CD14-positive monocyte (primary cell): ENCODE results near the gene NANOGP8. TPM values are rescaled to one million over a fixed set of nuclear protein-coding genes. Genes with fewer than 3 reads are reported as not detected.

Experiments
- DNase-seq, 3 donors: peaks; one replicate each; pipeline ENCODE4 v3.0.0-alpha.2; 2011 to 2022
- H2AFZ ChIP-seq: 2 replicates; pipeline ENCODE4 v1.6.0; 2012; ENCODE audit warnings: mild to moderate bottlenecking, low read depth, low read length, inconsistent platforms; ENCODE audit not compliant: insufficient read depth, poor library complexity, severe bottlenecking
- H3K27ac ChIP-seq, 2 donors: 1 replicate in 1 of 2; 2 replicates in 1 of 2; pipeline ENCODE4 v1.5.1; 2012 to 2013; ENCODE audit warnings: low read length in 2 of 2, control low read depth in 1 of 2, inconsistent platforms in 1 of 2, low read depth in 1 of 2, mild to moderate bottlenecking in 1 of 2
- H3K27me3 ChIP-seq, 2 donors: one replicate each; pipeline versions ENCODE4 v1.6.0 to v1.6.1; 2011 to 2013; ENCODE audit warnings: low read length in 2 of 2; ENCODE audit not compliant: control insufficient read depth in 2 of 2, insufficient read depth in 2 of 2
- H3K36me3 ChIP-seq, 2 donors: replicated peaks in 1 of 2; 1 replicate in 1 of 2; 2 replicates in 1 of 2; pipeline versions ENCODE4 v1.5.1 to v1.6.1; 2012 to 2013; ENCODE audit warnings: low read length in 2 of 2, control low read depth in 1 of 2, inconsistent platforms in 1 of 2, mild to moderate bottlenecking in 1 of 2; ENCODE audit not compliant: insufficient read depth in 2 of 2, control insufficient read depth in 1 of 2
- H3K4me1 ChIP-seq, 2 donors: 1 replicate in 1 of 2; 2 replicates in 1 of 2; pipeline versions ENCODE4 v1.5.1 to v1.6.1; 2012 to 2013; ENCODE audit warnings: low read length in 2 of 2, control low read depth in 1 of 2, inconsistent platforms in 1 of 2, mild to moderate bottlenecking in 1 of 2, moderate library complexity in 1 of 2; ENCODE audit not compliant: insufficient read depth in 2 of 2, control insufficient read depth in 1 of 2
- H3K4me2 ChIP-seq: replicated peaks from 2 replicates; pipeline ENCODE3; 2012; ENCODE audit warnings: low read length, moderate library complexity, mild to moderate bottlenecking; ENCODE audit not compliant: poor library complexity, severe bottlenecking; ENCODE audit errors: extremely low read depth
- H3K4me3 ChIP-seq, 3 experiments: fragments of 200-600 bp in 1 of 3; sonication (generic) in 1 of 3; replicated peaks in 1 of 3; 1 replicate in 2 of 3; 2 replicates in 1 of 3; pipeline ENCODE4 v1.5.1; 2011 to 2013; ENCODE audit warnings: low read length in 3 of 3, mild to moderate bottlenecking in 3 of 3, control low read depth in 2 of 3, low read depth in 2 of 3, inconsistent platforms in 1 of 3, moderate library complexity in 1 of 3
- H3K79me2 ChIP-seq: 2 replicates; pipeline ENCODE4 v1.6.0; 2012; ENCODE audit warnings: mild to moderate bottlenecking, control low read depth, inconsistent platforms, low read length, moderate library complexity; ENCODE audit not compliant: insufficient read depth
- H3K9ac ChIP-seq: 2 replicates; pipeline ENCODE4 v1.6.0; 2017; ENCODE audit warnings: low read length, mild to moderate bottlenecking; ENCODE audit not compliant: insufficient read depth, poor library complexity, severe bottlenecking
- H3K9me3 ChIP-seq, 2 donors: replicated peaks in 1 of 2; 1 replicate in 1 of 2; 2 replicates in 1 of 2; pipeline versions ENCODE4 v1.5.1 to v1.6.1; 2012 to 2013; ENCODE audit warnings: low read length in 2 of 2, control low read depth in 1 of 2; ENCODE audit not compliant: control insufficient read depth in 1 of 2, insufficient read depth in 1 of 2
- H4K20me1 ChIP-seq: 2 replicates; pipeline ENCODE4 v1.6.0; 2012; ENCODE audit warnings: mild to moderate bottlenecking, low read length, control low read depth, moderate library complexity; ENCODE audit not compliant: insufficient read depth
- H3K27ac Mint-ChIP-seq, 7 donors: one replicate each; pipeline ENCODE4 v1.8.0; 2020; ENCODE audit warnings: mild to moderate bottlenecking in 7 of 7, mixed read lengths in 7 of 7, moderate library complexity in 6 of 7, inconsistent platforms in 2 of 7
- H3K27me3 Mint-ChIP-seq, 3 donors: one replicate each; pipeline ENCODE4 v1.8.0; 2021 to 2022; ENCODE audit warnings: low read depth in 3 of 3, mild to moderate bottlenecking in 3 of 3, mixed read lengths in 3 of 3, moderate library complexity in 3 of 3, inconsistent platforms in 1 of 3
- H3K36me3 Mint-ChIP-seq, 2 donors: one replicate each; pipeline ENCODE4 v1.8.0; 2020; ENCODE audit warnings: mixed read lengths in 2 of 2, inconsistent platforms in 1 of 2, mild to moderate bottlenecking in 1 of 2
- H3K4me1 Mint-ChIP-seq: one replicate; pipeline ENCODE4 v1.8.0; 2020; ENCODE audit warnings: mild to moderate bottlenecking, mixed read lengths
- H3K4me3 Mint-ChIP-seq, 2 donors: one replicate each; pipeline ENCODE4 v1.8.0; 2020; ENCODE audit warnings: mild to moderate bottlenecking in 2 of 2, mixed read lengths in 2 of 2, moderate library complexity in 1 of 2
- H3K9me3 Mint-ChIP-seq, 7 donors: one replicate each; pipeline ENCODE4 v1.8.0; 2020 to 2022; ENCODE audit warnings: mixed read lengths in 7 of 7, mild to moderate bottlenecking in 6 of 7, moderate library complexity in 6 of 7, inconsistent platforms in 2 of 7
- CTCF ChIP-seq: fragments of 200-600 bp; IDR thresholded peaks from one replicate; pipeline ENCODE4 v1.8.0; 2022; ENCODE audit warnings: antibody characterized with exemption, mild to moderate bottlenecking
- WGBS: methylation state at CpG from one replicate; pipeline ENCODE4 v1.1.5; 2013; ENCODE audit warnings: missing lambda C conversion rate; ENCODE audit not compliant: insufficient coverage; 5-methylcytosine and 5-hydroxymethylcytosine counted together
- intact Hi-C, 2 donors: fragments of 100-400 bp; cut with micrococcal nuclease; formaldehyde crosslinking; loops; one replicate each; pipeline versions ENCODE4 v1.15.0 to v1.15.1; 2023
- polyA plus RNA-seq, 3 donors: library from polyadenylated mRNA; depleted of rRNA in 1 of 3; unstranded in 2 of 3; stranded (reverse) in 1 of 3; fragments of 300-500 nt in 2 of 3; fragments of >200 nt in 1 of 3; fragmentation: Illumina TruSeq in 2 of 3; gene quantifications; 1 replicate in 2 of 3; 2 replicates in 1 of 3; pipeline ENCODE4 v1.2.3, GENCODE V29; 2012 to 2021

NANOGP8 gene
- polyA plus RNA-seq, 3 donors, result not detected

- TF ChIP-seq CTCF, result no peak
- Mint-ChIP-seq H3K4me1 (no peaks in the 10 kb centered on the region), H3K4me3 (no peak overlapping the region), H3K27ac (no peak overlapping the region), H3K27me3 (peaks cover 0 to 1% (median 1%) of the 10 kb centered on the region in 3 donors), H3K36me3 (no peaks in the 10 kb centered on the region), H3K9me3 (peaks cover 0 to 10% (median 3%) of the 10 kb centered on the region in 7 donors)
- H3K4me3 ChIP-seq, result no peak overlapping the region
- H3K4me2 ChIP-seq, result no peak overlapping the region
- H3K79me2 ChIP-seq, result no peaks in the 10 kb centered on the region
- no peaks in the 10 kb centered on the region for H3K9me3 ChIP-seq
- H3K4me1 ChIP-seq, result no peaks in the 10 kb centered on the region
- H3K27me3 ChIP-seq, result no peaks in the 10 kb centered on the region
- intact Hi-C loops, result no loop called here
- H3K27ac ChIP-seq, result no peak overlapping the region
- H3K9ac ChIP-seq, result no peak overlapping the region
- WGBS, result no CpG with 5 or more reads among the region's 2 CpGs
- DNase-seq, result no peak
- no peaks in the 10 kb centered on the region for H4K20me1 ChIP-seq
- H2AFZ ChIP-seq, result no peak overlapping the region
- H3K36me3 ChIP-seq, result no peaks in the 10 kb centered on the region
These were observed 27.3 kb upstream of the NANOGP8 start for GRCh38 chr15:35112346-35112745.

GRCh38 chr15:35111861-35112260 is 26.8 kb upstream of the NANOGP8 start:
- Mint-ChIP-seq H3K9me3 (peaks cover 0 to 10% (median 3%) of the 10 kb centered on the region in 7 donors), H3K4me3 (no peak overlapping the region), H3K4me1 (no peaks in the 10 kb centered on the region), H3K27me3 (peaks cover 0 to 1% (median 1%) of the 10 kb centered on the region in 3 donors), H3K27ac (no peak overlapping the region), H3K36me3 (no peaks in the 10 kb centered on the region)
- H2AFZ ChIP-seq, result no peak overlapping the region
- no peaks in the 10 kb centered on the region for H4K20me1 ChIP-seq
- DNase-seq, result no peak
- H3K9ac ChIP-seq, result no peak overlapping the region
- H3K79me2 ChIP-seq, result no peaks in the 10 kb centered on the region
- no peaks in the 10 kb centered on the region for H3K27me3 ChIP-seq
- no peak overlapping the region for H3K4me3 ChIP-seq
- no peak overlapping the region for H3K4me2 ChIP-seq
- no peak for TF ChIP-seq CTCF
- H3K4me1 ChIP-seq, result no peaks in the 10 kb centered on the region
- intact Hi-C loops, result no loop called here
- H3K36me3 ChIP-seq, result no peaks in the 10 kb centered on the region
- H3K9me3 ChIP-seq, result no peaks in the 10 kb centered on the region
- H3K27ac ChIP-seq, result no peak overlapping the region
